ENCODE data around the gene MSRB1. TPM values are rescaled to one million over a fixed set of nuclear protein-coding genes. Genes with fewer than 3 reads are reported as not detected.
"Not testable (repeated sequence)": the region's sequence is repeated elsewhere in the genome, so short reads cannot be mapped to it uniquely, and the experiment has no call there.

MSRB1 gene
- total and polyA plus RNA-seq, 7 donors: 17.8 to 136 (median 35.7) TPM

DNA sequence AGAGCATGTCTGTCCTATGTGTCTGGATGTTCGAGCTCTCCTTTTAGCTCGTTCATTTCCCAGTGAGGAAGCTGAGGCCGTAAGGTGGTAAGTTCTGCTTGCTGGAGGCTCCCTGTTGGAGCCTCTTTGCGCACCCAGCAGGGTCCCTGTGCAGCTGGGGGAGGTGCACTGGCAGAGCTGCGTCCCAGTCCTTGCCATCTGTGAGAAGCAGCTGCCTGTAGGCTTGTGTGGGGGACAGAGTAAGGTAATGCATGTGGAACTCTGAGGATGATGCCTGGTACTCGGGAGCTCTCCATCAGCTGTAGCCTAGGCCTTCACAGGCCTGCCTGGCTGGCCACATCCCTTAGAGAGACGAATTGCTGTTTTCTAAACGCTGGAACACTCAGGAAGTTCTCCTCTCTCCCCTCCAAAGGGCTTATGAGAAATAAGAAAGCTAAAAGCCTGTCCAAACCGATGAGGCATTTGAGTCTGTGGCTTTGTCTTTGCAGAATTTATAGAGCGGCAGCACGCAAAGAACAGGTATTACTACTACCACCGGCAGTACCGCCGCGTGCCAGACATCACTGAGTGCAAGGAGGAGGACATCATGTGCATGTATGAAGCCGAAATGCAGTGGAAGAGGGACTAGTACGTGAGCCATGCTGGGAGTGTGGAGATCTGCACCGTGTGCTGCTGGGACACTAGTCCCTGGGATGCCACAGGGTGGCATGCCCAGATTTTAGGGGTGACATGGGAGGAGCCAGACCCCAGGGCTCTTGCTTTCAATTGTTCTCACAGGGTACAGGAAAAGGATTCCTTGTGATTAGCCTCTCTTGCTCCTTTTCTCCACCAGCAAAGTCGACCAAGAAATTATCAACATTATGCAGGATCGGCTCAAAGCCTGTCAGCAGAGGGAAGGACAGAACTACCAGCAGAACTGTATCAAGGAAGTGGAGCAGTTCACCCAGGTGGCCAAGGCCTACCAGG, 17.9 kb upstream of the MSRB1 start:
- TF ChIP-seq, protein P1, sequence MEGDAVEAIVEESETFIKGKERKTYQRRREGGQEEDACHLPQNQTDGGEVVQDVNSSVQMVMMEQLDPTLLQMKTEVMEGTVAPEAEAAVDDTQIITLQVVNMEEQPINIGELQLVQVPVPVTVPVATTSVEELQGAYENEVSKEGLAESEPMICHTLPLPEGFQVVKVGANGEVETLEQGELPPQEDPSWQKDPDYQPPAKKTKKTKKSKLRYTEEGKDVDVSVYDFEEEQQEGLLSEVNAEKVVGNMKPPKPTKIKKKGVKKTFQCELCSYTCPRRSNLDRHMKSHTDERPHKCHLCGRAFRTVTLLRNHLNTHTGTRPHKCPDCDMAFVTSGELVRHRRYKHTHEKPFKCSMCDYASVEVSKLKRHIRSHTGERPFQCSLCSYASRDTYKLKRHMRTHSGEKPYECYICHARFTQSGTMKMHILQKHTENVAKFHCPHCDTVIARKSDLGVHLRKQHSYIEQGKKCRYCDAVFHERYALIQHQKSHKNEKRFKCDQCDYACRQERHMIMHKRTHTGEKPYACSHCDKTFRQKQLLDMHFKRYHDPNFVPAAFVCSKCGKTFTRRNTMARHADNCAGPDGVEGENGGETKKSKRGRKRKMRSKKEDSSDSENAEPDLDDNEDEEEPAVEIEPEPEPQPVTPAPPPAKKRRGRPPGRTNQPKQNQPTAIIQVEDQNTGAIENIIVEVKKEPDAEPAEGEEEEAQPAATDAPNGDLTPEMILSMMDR (IDR thresholded peaks at IDR 0.05): no peak
- no peaks in the 10 kb centered on the region for H3K9me3 ChIP-seq
- peaks cover 0 to 42% (median 36%) of the 10 kb centered on the region in 4 donors for H3K4me1 ChIP-seq
- intact Hi-C loops (cut with DNase I): no loop called here
- peak overlapping the region in 3 of 4 donors; percentile 79 to 81 (median 80) for H3K4me3 ChIP-seq
- DNase-seq: no peak
- 35 to 53% methylated on average over 20 of the region's 20 CpGs for WGBS, 2 donors
- H3K36me3 ChIP-seq: peaks cover 12 to 27% (median 22%) of the 10 kb centered on the region in 4 donors
- peak overlapping the region in 3 of 4 donors; percentile 89 to 93 (median 93) for H3K27ac ChIP-seq
- H3K27me3 ChIP-seq: no peaks in the 10 kb centered on the region

DNA sequence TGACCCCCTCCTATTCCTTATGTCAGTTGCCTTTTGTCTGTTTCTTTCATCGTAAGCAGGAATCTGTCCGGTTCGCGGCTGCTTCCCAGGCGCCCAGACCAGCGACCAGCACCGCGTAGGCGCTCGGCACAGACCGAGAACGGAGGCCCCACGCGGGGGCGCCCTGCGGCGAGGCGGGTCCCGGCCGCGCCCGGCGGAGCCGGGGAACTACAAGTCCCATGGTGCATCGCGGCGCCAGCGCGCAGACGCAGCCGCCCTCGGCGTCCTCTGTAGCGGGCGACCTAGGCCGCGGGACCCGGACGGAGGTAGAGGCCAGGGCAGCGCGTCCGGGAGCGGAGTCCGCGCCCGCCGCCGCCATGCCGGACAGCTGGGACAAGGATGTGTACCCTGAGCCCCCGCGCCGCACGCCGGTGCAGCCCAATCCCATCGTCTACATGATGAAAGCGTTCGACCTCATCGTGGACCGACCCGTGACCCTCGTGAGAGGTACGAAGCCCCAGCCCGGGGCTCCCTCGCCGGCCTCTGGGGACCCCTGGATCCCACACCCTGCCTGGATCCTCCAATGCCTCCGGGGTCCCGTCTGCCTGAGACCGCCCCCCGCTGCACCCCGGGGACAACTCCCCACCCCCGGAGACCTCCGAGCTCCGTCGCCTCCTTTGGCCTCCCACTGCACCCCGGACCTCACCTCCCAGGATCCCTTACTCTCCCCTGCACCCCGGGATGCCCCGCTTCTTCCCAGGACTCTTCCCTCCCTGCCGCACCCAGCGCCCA, 16.5 kb upstream of the MSRB1 start, which contains the start of gene NDUFB10:
Gene NDUFB10 (plus strand): TSS at position 270 of the 771 bp plus-strand sequence. CDS start 87 bp downstream, at position 357.
- WGBS, 2 donors: 1% methylated on average over 79 of the region's 79 CpGs
- Histone ChIP-seq H3K27me3 (no peaks in the 10 kb centered on the region), H3K4me3 (peak within 1 kb of the TSS; percentile 79 to 88 (median 80)), H3K9me3 (no peaks in the 10 kb centered on the region), H3K36me3 (peaks cover 12 to 27% (median 22%) of the 10 kb centered on the region in 4 donors), H3K27ac (peak within 1 kb of the TSS; percentile 89 to 93 (median 92)), H3K4me1 (peaks cover 0 to 34% (median 29%) of the 10 kb centered on the region in 4 donors)
- intact Hi-C loops (cut with DNase I): no loop called here
- DNase-seq: peak; percentile 96
- TF ChIP-seq EP300 (IDR thresholded peaks at IDR 0.05) (no peak), POLR2A (IDR thresholded peaks at IDR 0.05) (peak; percentile 55 to 86), POLR2AphosphoS5 (IDR thresholded peaks at IDR 0.05) (peak; percentile 84 to 95 (median 94))
- TF ChIP-seq, protein P1 (IDR thresholded peaks at IDR 0.05): peak in 3 of 4 experiments; percentile 18 to 57 (median 45)

DNA sequence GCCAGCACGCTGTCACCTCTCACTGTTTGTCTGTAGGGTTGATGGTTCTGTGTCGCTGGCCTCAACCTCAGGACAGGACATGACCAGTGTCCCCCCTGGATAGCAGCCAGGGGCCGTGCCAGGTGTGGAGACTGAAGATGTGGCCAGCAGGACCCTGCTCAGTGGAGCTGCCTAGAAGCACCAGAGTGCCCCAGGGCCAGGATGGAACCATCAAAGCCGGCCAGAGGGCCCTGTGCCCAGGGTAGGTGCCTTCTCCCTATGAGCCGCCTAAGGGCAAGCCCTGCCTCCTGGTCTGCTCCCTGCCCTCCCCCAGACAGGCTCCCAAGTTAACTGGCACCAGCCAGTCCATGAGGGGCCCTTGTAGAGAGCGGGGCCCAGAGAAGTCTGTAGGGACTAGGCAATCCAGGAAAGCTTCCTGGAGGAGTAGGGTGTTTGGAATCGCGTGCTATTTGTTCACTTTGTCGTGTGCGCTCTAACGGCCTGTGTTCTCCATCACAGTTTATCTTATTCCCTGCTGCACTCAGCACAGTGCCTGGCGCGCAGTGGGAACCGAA, 15.8 kb upstream of the MSRB1 start:
- peak overlapping the region; percentile 89 to 93 (median 92) for H3K27ac ChIP-seq
- no peaks in the 10 kb centered on the region for H3K9me3 ChIP-seq
- TF ChIP-seq EP300 (IDR thresholded peaks at IDR 0.05): no peak
- TF ChIP-seq, protein P1 (IDR thresholded peaks at IDR 0.05): no peak
- TF ChIP-seq POLR2A (IDR thresholded peaks at IDR 0.05): no peak
- TF ChIP-seq POLR2AphosphoS5 (IDR thresholded peaks at IDR 0.05): no peak
- H3K4me1 ChIP-seq: peaks cover 0 to 30% (median 27%) of the 10 kb centered on the region in 4 donors
- 19 to 41% methylated on average over 14 of the region's 14 CpGs for WGBS, 2 donors
- DNase-seq: no peak
- peak overlapping the region; percentile 79 to 88 (median 80) for H3K4me3 ChIP-seq
- H3K27me3 ChIP-seq: no peaks in the 10 kb centered on the region
- intact Hi-C loops (cut with DNase I): no loop called here
- H3K36me3 ChIP-seq: peaks cover 12 to 26% (median 22%) of the 10 kb centered on the region in 4 donors

DNA sequence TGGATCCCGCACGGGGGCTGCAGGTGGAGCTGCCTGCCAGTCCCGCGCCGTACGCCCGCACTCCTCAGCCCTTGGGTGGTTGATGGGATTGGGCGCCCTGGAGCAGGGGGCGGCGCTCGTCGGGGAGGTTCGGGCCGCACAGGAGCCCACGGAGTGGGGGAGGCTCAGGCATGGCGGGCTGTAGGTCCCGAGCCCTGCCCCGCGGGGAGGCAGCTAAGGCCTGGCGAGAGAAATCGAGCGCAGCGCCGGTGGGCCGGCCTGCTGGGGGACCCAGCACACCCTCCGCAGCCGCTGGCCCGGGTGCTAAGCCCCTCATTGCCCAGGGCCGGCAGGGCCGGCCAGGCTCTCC, 15.1 kb upstream of the MSRB1 start:
- WGBS, 2 donors: 75 to 79% methylated on average over 30 of the region's 30 CpGs
- DNase-seq: not testable (repeated sequence)

DNA sequence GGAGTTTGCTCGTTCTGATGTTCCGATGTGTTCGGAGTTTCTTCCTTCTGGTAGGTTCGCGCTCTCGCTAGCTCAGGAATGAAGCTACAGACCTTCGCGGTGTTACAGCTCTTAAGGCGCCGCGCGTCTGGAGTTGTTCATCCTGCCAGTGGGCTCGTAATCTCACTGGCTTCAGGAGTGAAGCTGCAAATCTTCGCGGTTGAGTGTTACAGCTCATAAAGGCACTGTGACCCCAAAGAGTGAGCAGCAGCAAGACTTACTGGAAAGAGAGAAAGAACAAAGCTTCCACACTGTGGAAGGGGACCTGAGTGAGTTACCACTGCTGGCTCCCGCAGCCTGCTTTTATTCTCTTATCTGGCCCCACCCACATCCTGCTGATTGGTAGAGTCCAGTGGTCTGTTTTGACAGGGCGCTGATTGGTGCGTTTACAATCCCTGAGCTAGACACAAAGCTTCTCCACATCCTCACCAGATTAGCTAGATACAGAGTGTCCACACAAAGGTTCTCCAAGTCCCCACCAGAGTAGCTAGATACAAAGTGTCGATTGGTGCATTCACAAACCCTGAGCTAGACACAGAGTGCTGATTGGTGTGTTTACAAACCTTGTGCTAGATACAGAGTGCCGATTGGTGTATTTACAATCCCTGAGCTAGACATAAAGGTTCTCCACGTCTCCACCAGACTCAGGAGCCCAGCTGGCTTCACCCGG, 14.6 kb upstream of the MSRB1 start:
- Histone ChIP-seq H3K36me3 (peaks cover 6 to 17% (median 16%) of the 10 kb centered on the region in 4 donors), H3K4me1 (peaks cover 0 to 25% (median 21%) of the 10 kb centered on the region in 4 donors)
- DNase-seq; H3K27ac ChIP-seq; H3K4me3 ChIP-seq; H3K27me3 ChIP-seq; intact Hi-C loops (cut with DNase I); H3K9me3 ChIP-seq: not testable (repeated sequence)
- 88 to 91% methylated on average over 21 of the region's 22 CpGs for WGBS, 2 donors

More for the DNA sequence above, 15.1 kb upstream of the MSRB1 start:
- H3K9me3 ChIP-seq; intact Hi-C loops (cut with DNase I); H3K27me3 ChIP-seq; H3K27ac ChIP-seq; H3K4me3 ChIP-seq: not testable (repeated sequence)
- H3K4me1 ChIP-seq: peaks cover 0 to 25% (median 22%) of the 10 kb centered on the region in 4 donors
- H3K36me3 ChIP-seq: peaks cover 11 to 23% (median 21%) of the 10 kb centered on the region in 4 donors

All from sigmoid colon (tissue), 7 donors.